ENCODE measurements around the gene MARK2.
"Not testable (repeated sequence)": the region's sequence is repeated elsewhere in the genome, so short reads cannot be mapped to it uniquely, and the experiment has no call there.

MARK2 gene

GRCh38 chr11:63838678-63839507 is at the start of gene MARK2:
MARK2 (plus strand) TSS chr11:63839110; CDS start chr11:63839507, 397 bp downstream.
- peak; percentile 99 for DNase-seq (ENCODE audit: low read depth)

- DNase-seq (ENCODE audit: low read depth): no peak
Measured at GRCh38 chr11:63791495-63792167, 47.3 kb upstream of the MARK2 start.

- DNase-seq (ENCODE audit: low read depth): no peak
Measured at GRCh38 chr11:63793161-63793560, 45.7 kb upstream of the MARK2 start.

GRCh38 chr11:63795066-63795465 is 43.8 kb upstream of the MARK2 start:
- no peak for DNase-seq (ENCODE audit: low read depth)

GRCh38 chr11:63800921-63801320 is 38.0 kb upstream of the MARK2 start:
- DNase-seq (ENCODE audit: low read depth): no peak

GRCh38 chr11:63802637-63803414 is 36.1 kb upstream of the MARK2 start:
- DNase-seq (ENCODE audit: low read depth): no peak

- no peak for DNase-seq (ENCODE audit: low read depth)
Measured at GRCh38 chr11:63804259-63804658, 34.7 kb upstream of the MARK2 start.

GRCh38 chr11:63805844-63806415 is 33.0 kb upstream of the MARK2 start:
- DNase-seq (ENCODE audit: low read depth): no peak

GRCh38 chr11:63810383-63810782 is 28.5 kb upstream of the MARK2 start:
- DNase-seq (ENCODE audit: low read depth): not testable (repeated sequence)

GRCh38 chr11:63811522-63811921 is 27.4 kb upstream of the MARK2 start:
- no peak for DNase-seq (ENCODE audit: low read depth)

GRCh38 chr11:63813035-63813562 is 25.8 kb upstream of the MARK2 start, which contains the start of gene SPINDOC:
SPINDOC (plus strand) TSS chr11:63813456; CDS start chr11:63813687, 231 bp downstream.
- DNase-seq (ENCODE audit: low read depth): peak; percentile 41

- DNase-seq (ENCODE audit: low read depth): no peak
Measured at GRCh38 chr11:63813563-63814382, 25.1 kb upstream of the MARK2 start.

GRCh38 chr11:63814383-63814736 is 24.6 kb upstream of the MARK2 start:
- DNase-seq (ENCODE audit: low read depth): no peak

GRCh38 chr11:63816166-63816565 is 22.7 kb upstream of the MARK2 start:
- no peak for DNase-seq (ENCODE audit: low read depth)

- DNase-seq (ENCODE audit: low read depth): no peak
Measured at GRCh38 chr11:63816732-63817131, 22.2 kb upstream of the MARK2 start.

- DNase-seq (ENCODE audit: low read depth): no peak
Measured at GRCh38 chr11:63817758-63818498, 21.0 kb upstream of the MARK2 start.

- DNase-seq (ENCODE audit: low read depth): no peak
Measured at GRCh38 chr11:63818609-63819008, 20.3 kb upstream of the MARK2 start.

- DNase-seq (ENCODE audit: low read depth): no peak
Measured at GRCh38 chr11:63821411-63821810, 17.5 kb upstream of the MARK2 start.

- no peak for DNase-seq (ENCODE audit: low read depth)
Measured at GRCh38 chr11:63826471-63827190, 12.3 kb upstream of the MARK2 start.
